IPS DF 6.9 (cell line): ENCODE results near the gene DTNBP1.

Experiments
- DNase-seq: peaks from one replicate; pipeline ENCODE4 v3.0.0-alpha.2; 2013; ENCODE audit warnings: low read depth, low spot score
- H3K27ac ChIP-seq: one replicate; pipeline ENCODE4 v1.5.1; 2013; ENCODE audit warnings: low read length, control low read depth
- H3K27me3 ChIP-seq: 2 replicates; pipeline ENCODE4 v1.6.1; 2013; ENCODE audit warnings: mild to moderate bottlenecking, low read length; ENCODE audit not compliant: control insufficient read depth, insufficient read depth
- H3K36me3 ChIP-seq: 2 replicates; pipeline ENCODE4 v1.6.1; 2013; ENCODE audit warnings: low read length; ENCODE audit not compliant: control insufficient read depth, insufficient read depth
- H3K4me1 ChIP-seq: 2 replicates; pipeline ENCODE4 v1.6.1; 2013; ENCODE audit warnings: low read length; ENCODE audit not compliant: control insufficient read depth, insufficient read depth
- H3K4me3 ChIP-seq: 2 replicates; pipeline ENCODE4 v1.5.1; 2013; ENCODE audit warnings: mild to moderate bottlenecking, low read length
- H3K9me3 ChIP-seq: 2 replicates; pipeline ENCODE4 v1.6.1; 2013; ENCODE audit warnings: low read length, inconsistent platforms; ENCODE audit not compliant: control insufficient read depth, insufficient read depth
- WGBS: extraction: QIAGEN DNeasy Blood & Tissue Kit; methylation state at CpG from one replicate; pipeline ENCODE4 v1.1.7; 2013; ENCODE audit warnings: mixed read lengths, missing lambda C conversion rate; ENCODE audit not compliant: insufficient read length, insufficient coverage; 5-methylcytosine and 5-hydroxymethylcytosine counted together

DTNBP1 gene

GRCh38 chr6:15516923-15517560, 145.8 kb downstream of the DTNBP1 start:
- Histone ChIP-seq H3K27ac (no peak overlapping the region), H3K4me1 (no peaks in the 10 kb centered on the region), H3K27me3 (no peaks in the 10 kb centered on the region), H3K9me3 (no peaks in the 10 kb centered on the region), H3K36me3 (peaks cover 54% of the 10 kb centered on the region), H3K4me3 (no peak overlapping the region)
- DNase-seq = no peak
- no CpG with 5 or more reads among the region's 29 CpGs for WGBS

GRCh38 chr6:15516378-15516777, 146.4 kb downstream of the DTNBP1 start:
- no peak overlapping the region for H3K27ac ChIP-seq
- no CpG with 5 or more reads among the region's 13 CpGs for WGBS
- no peak overlapping the region for H3K4me3 ChIP-seq
- H3K27me3 ChIP-seq = no peaks in the 10 kb centered on the region
- H3K4me1 ChIP-seq = no peaks in the 10 kb centered on the region
- DNase-seq = no peak
- H3K9me3 ChIP-seq = no peaks in the 10 kb centered on the region
- H3K36me3 ChIP-seq = peaks cover 59% of the 10 kb centered on the region

GRCh38 chr6:15515660-15516375, 147.0 kb downstream of the DTNBP1 start:
- DNase-seq = no peak
- no peak overlapping the region for H3K27ac ChIP-seq
- no CpG with 5 or more reads among the region's 18 CpGs for WGBS
- peaks cover 65% of the 10 kb centered on the region for H3K36me3 ChIP-seq
- H3K4me3 ChIP-seq = no peak overlapping the region
- H3K4me1 ChIP-seq = no peaks in the 10 kb centered on the region
- no peaks in the 10 kb centered on the region for H3K9me3 ChIP-seq
- H3K27me3 ChIP-seq = no peaks in the 10 kb centered on the region

- no peak for DNase-seq
- Histone ChIP-seq H3K9me3 (no peaks in the 10 kb centered on the region), H3K27me3 (no peaks in the 10 kb centered on the region), H3K4me3 (no peak overlapping the region), H3K27ac (no peak overlapping the region), H3K4me1 (no peaks in the 10 kb centered on the region), H3K36me3 (peaks cover 70% of the 10 kb centered on the region)
- WGBS = no CpG with 5 or more reads among the region's 6 CpGs
Measured at GRCh38 chr6:15515226-15515625, 147.6 kb downstream of the DTNBP1 start.

GRCh38 chr6:15513801-15514711, 148.8 kb downstream of the DTNBP1 start:
- H3K27me3 ChIP-seq = no peaks in the 10 kb centered on the region
- H3K27ac ChIP-seq = no peak overlapping the region

GRCh38 chr6:15513131-15513771, 149.6 kb downstream of the DTNBP1 start:
- H3K27ac ChIP-seq = no peak overlapping the region
- H3K4me3 ChIP-seq = no peak overlapping the region
- WGBS = no CpG with 5 or more reads among the region's 34 CpGs
- no peak for DNase-seq
- H3K36me3 ChIP-seq = peaks cover 72% of the 10 kb centered on the region
- no peaks in the 10 kb centered on the region for H3K9me3 ChIP-seq
- no peaks in the 10 kb centered on the region for H3K4me1 ChIP-seq
- H3K27me3 ChIP-seq = no peaks in the 10 kb centered on the region

More at GRCh38 chr6:15513801-15514711, 148.8 kb downstream of the DTNBP1 start:
- Histone ChIP-seq H3K4me3 (no peak overlapping the region), H3K36me3 (peaks cover 72% of the 10 kb centered on the region), H3K4me1 (no peaks in the 10 kb centered on the region), H3K9me3 (no peaks in the 10 kb centered on the region)
- no CpG with 5 or more reads among the region's 21 CpGs for WGBS
- DNase-seq = no peak

- Histone ChIP-seq H3K27me3 (no peaks in the 10 kb centered on the region), H3K9me3 (no peaks in the 10 kb centered on the region), H3K4me1 (no peaks in the 10 kb centered on the region), H3K36me3 (peaks cover 70% of the 10 kb centered on the region), H3K4me3 (no peak overlapping the region), H3K27ac (no peak overlapping the region)
- no peak for DNase-seq
- WGBS = no CpG with 5 or more reads among the region's 9 CpGs
Measured at GRCh38 chr6:15512721-15513120, 150.1 kb downstream of the DTNBP1 start.

GRCh38 chr6:15512126-15512525, 150.7 kb downstream of the DTNBP1 start:
- Histone ChIP-seq H3K9me3 (no peaks in the 10 kb centered on the region), H3K4me3 (no peak overlapping the region), H3K36me3 (peaks cover 70% of the 10 kb centered on the region), H3K4me1 (no peaks in the 10 kb centered on the region; the same call in 1 of the 2 replicates), H3K27ac (no peak overlapping the region), H3K27me3 (no peaks in the 10 kb centered on the region)
- DNase-seq = no peak
- no CpG with 5 or more reads among the region's 18 CpGs for WGBS

- DNase-seq = no peak
- no CpG with 5 or more reads among the region's 14 CpGs for WGBS
- H3K27me3 ChIP-seq = no peaks in the 10 kb centered on the region
- no peak overlapping the region for H3K4me3 ChIP-seq
- H3K36me3 ChIP-seq = peaks cover 71% of the 10 kb centered on the region
- no peaks in the 10 kb centered on the region; the same call in 1 of the 2 replicates for H3K4me1 ChIP-seq
- no peaks in the 10 kb centered on the region for H3K9me3 ChIP-seq
- H3K27ac ChIP-seq = no peak overlapping the region
Measured at GRCh38 chr6:15511248-15512125, 151.3 kb downstream of the DTNBP1 start.
